Fibroblast of gingiva (primary cell): ENCODE results near the gene NINJ1.
A peak's percentile ranks its signal among the peaks of the same experiment; 100 is the strongest.

ENCODE experiments used
- DNase-seq: peaks from one replicate; pipeline ENCODE4 v3.0.0-alpha.2; 2011; ENCODE audit warnings: low read depth

NINJ1 gene

GRCh38 chr9:93099551-93100275 lies 34.3 kb downstream of the NINJ1 start:
- peak; percentile 29 for DNase-seq

- DNase-seq: peak; percentile 100
Observed at GRCh38 chr9:93098236-93098946, 35.7 kb downstream of the NINJ1 start.

- DNase-seq: no peak
Observed at GRCh38 chr9:93097511-93098201, 36.4 kb downstream of the NINJ1 start.

GRCh38 chr9:93096811-93097382 lies 37.2 kb downstream of the NINJ1 start:
- no peak for DNase-seq

- peak; percentile 44 for DNase-seq
Observed at GRCh38 chr9:93096131-93096802, 37.8 kb downstream of the NINJ1 start, which contains the start of gene CARD19. Gene CARD19, plus strand, starts transcription at chr9:93096217. Its CDS starts 129 bp downstream, at chr9:93096346.

- DNase-seq: peak; percentile 98
Observed at GRCh38 chr9:93095205-93096130, 38.6 kb downstream of the NINJ1 start.

GRCh38 chr9:93094658-93095204 lies 39.3 kb downstream of the NINJ1 start:
- no peak for DNase-seq

- no peak for DNase-seq
Observed at GRCh38 chr9:93093877-93094657, 40.0 kb downstream of the NINJ1 start.

- DNase-seq: no peak
Observed at GRCh38 chr9:93093127-93093876, 40.7 kb downstream of the NINJ1 start.

GRCh38 chr9:93092251-93092991 lies 41.6 kb downstream of the NINJ1 start:
- DNase-seq: no peak

- DNase-seq: peak; percentile 72
Observed at GRCh38 chr9:93091453-93092081, 42.5 kb downstream of the NINJ1 start.

- DNase-seq: no peak
Observed at GRCh38 chr9:93091056-93091452, 43.0 kb downstream of the NINJ1 start.

GRCh38 chr9:93090091-93090655 lies 43.9 kb downstream of the NINJ1 start:
- DNase-seq: no peak

- no peak for DNase-seq
Observed at GRCh38 chr9:93089481-93089991, 44.5 kb downstream of the NINJ1 start.

- DNase-seq: no peak
Observed at GRCh38 chr9:93089024-93089423, 45.0 kb downstream of the NINJ1 start.

- DNase-seq: no peak
Observed at GRCh38 chr9:93088656-93089015, 45.4 kb downstream of the NINJ1 start.

GRCh38 chr9:93087971-93088655 lies 45.9 kb downstream of the NINJ1 start:
- DNase-seq: no peak
